ENCODE measurements around the gene JMJD8. TPM values are rescaled to one million over a fixed set of nuclear protein-coding genes. Genes with fewer than 3 reads are reported as not detected.

The JMJD8 gene
- total and polyA plus RNA-seq, 3 experiments from 2014 or later, result 53.0 to 56.6 (median 55.9) TPM

- peak within 1 kb of the TSS; percentile 73 for H3K27ac ChIP-seq (ENCODE audit: low read depth, low read length)
- no peaks in the 10 kb centered on the region for H3K27me3 ChIP-seq (ENCODE audit: insufficient read depth, low read length, poor library complexity, severe bottlenecking)
- Mint-ChIP-seq H3K4me3 (peak within 1 kb of the TSS; percentile 58 to 90 (median 72)), H3K27me3 (peaks cover 0 to 3% of the 10 kb centered on the region in 2 donors), H3K9me3 (peaks cover 0 to 3% (median 0%) of the 10 kb centered on the region in 5 donors), H3K27ac (peak within 1 kb of the TSS in 5 of 8 donors; percentile 50 to 94 (median 69)), H3K36me3 (peaks cover 0 to 3% (median 0%) of the 10 kb centered on the region in 3 donors), H3K4me1 (peaks cover 0 to 21% (median 12%) of the 10 kb centered on the region in 3 donors)
- no peaks in the 10 kb centered on the region for H3K36me3 ChIP-seq (ENCODE audit: insufficient read depth, low read length)
- DNase-seq, result peak; percentile 41 to 69 (median 51)
- H3K9me3 ChIP-seq (ENCODE audit: low read length), result no peaks in the 10 kb centered on the region
- H3K4me3 ChIP-seq (ENCODE audit: low read length), result peak within 1 kb of the TSS; percentile 45
- H3K4me1 ChIP-seq (ENCODE audit: insufficient read depth, low read length), result peaks cover 23% of the 10 kb centered on the region
- CTCF ChIA-PET, result no interaction called here
- POLR2A ChIA-PET, result no interaction called here
Observed at GRCh38 chr16:641326-642188, 42.6 kb downstream of the JMJD8 start, which contains the start of gene MCRIP2. Gene MCRIP2, plus strand, starts transcription at chr16:641828. Its CDS starts 164 bp downstream, at chr16:641992.

- peaks cover 0 to 7% of the 10 kb centered on the region in 2 donors for H3K27me3 Mint-ChIP-seq
- H3K27ac ChIP-seq (ENCODE audit: low read depth, low read length), result no peak overlapping the region
- H3K27ac Mint-ChIP-seq, result peak overlapping the region in 2 of 8 donors; percentile 50 to 94
- ChIA-PET CTCF (no interaction called here), POLR2A (no interaction called here)
- H3K4me3 ChIP-seq (ENCODE audit: low read length), result no peak overlapping the region
- no peak for DNase-seq
- peaks cover 23% of the 10 kb centered on the region for H3K4me1 ChIP-seq (ENCODE audit: insufficient read depth, low read length)
- peak overlapping the region; percentile 8 to 77 (median 50) for H3K4me3 Mint-ChIP-seq
- H3K9me3 ChIP-seq (ENCODE audit: low read length), result no peaks in the 10 kb centered on the region
- peaks cover 0 to 3% (median 0%) of the 10 kb centered on the region in 5 donors for H3K9me3 Mint-ChIP-seq
- peaks cover 0 to 24% (median 16%) of the 10 kb centered on the region in 3 donors for H3K4me1 Mint-ChIP-seq
- no peaks in the 10 kb centered on the region for H3K27me3 ChIP-seq (ENCODE audit: insufficient read depth, low read length, poor library complexity, severe bottlenecking)
- H3K36me3 Mint-ChIP-seq, result peaks cover 0 to 6% (median 0%) of the 10 kb centered on the region in 3 donors
- no peaks in the 10 kb centered on the region for H3K36me3 ChIP-seq (ENCODE audit: insufficient read depth, low read length)
Observed at GRCh38 chr16:640614-641013, 43.5 kb downstream of the JMJD8 start.

GRCh38 chr16:638836-639235 lies 45.3 kb downstream of the JMJD8 start:
- POLR2A ChIA-PET, result no interaction called here
- H3K9me3 Mint-ChIP-seq, result peaks cover 0 to 3% (median 0%) of the 10 kb centered on the region in 5 donors

GRCh38 chr16:638034-638543 lies 46.0 kb downstream of the JMJD8 start:
- Mint-ChIP-seq H3K27me3 (peaks cover 0 to 7% of the 10 kb centered on the region in 2 donors), H3K27ac (peak overlapping the region in 1 of 8 donors; percentile 60), H3K4me1 (peaks cover 0 to 27% (median 13%) of the 10 kb centered on the region in 3 donors), H3K9me3 (peaks cover 0 to 3% (median 0%) of the 10 kb centered on the region in 5 donors), H3K4me3 (peak overlapping the region in 4 of 7 donors; percentile 41 to 62 (median 50)), H3K36me3 (peaks cover 0 to 10% (median 0%) of the 10 kb centered on the region in 3 donors)
- ChIA-PET POLR2A (interaction anchor here (1.0 to 2.4 kb wide), 2 partner anchors 10 to 111 kb away, joined by 4 to 10 read pairs; partner anchors contain the start of gene CAPN15), CTCF (interaction anchor here (0.6 to 0.7 kb wide), 2 partner anchors 10 to 450 kb away, joined by 3 read pairs; no protein-coding TSS in a partner anchor)
- no peaks in the 10 kb centered on the region for H3K36me3 ChIP-seq (ENCODE audit: insufficient read depth, low read length)
- H3K27ac ChIP-seq (ENCODE audit: low read depth, low read length), result no peak overlapping the region
- no peak for DNase-seq
- H3K4me1 ChIP-seq (ENCODE audit: insufficient read depth, low read length), result peaks cover 28% of the 10 kb centered on the region
- H3K9me3 ChIP-seq (ENCODE audit: low read length), result no peaks in the 10 kb centered on the region
- no peaks in the 10 kb centered on the region for H3K27me3 ChIP-seq (ENCODE audit: insufficient read depth, low read length, poor library complexity, severe bottlenecking)
- H3K4me3 ChIP-seq (ENCODE audit: low read length), result no peak overlapping the region

More at GRCh38 chr16:638836-639235, 45.3 kb downstream of the JMJD8 start:
- Mint-ChIP-seq H3K4me3 (peak overlapping the region in 3 of 7 donors; percentile 13 to 68 (median 28)), H3K27ac (peak overlapping the region in 1 of 8 donors; percentile 80), H3K27me3 (peaks cover 0 to 7% of the 10 kb centered on the region in 2 donors), H3K36me3 (peaks cover 0 to 10% (median 0%) of the 10 kb centered on the region in 3 donors), H3K4me1 (peaks cover 0 to 28% (median 13%) of the 10 kb centered on the region in 3 donors)
- H3K4me3 ChIP-seq (ENCODE audit: low read length), result no peak overlapping the region
- no peak overlapping the region for H3K27ac ChIP-seq (ENCODE audit: low read depth, low read length)
- H3K4me1 ChIP-seq (ENCODE audit: insufficient read depth, low read length), result peaks cover 30% of the 10 kb centered on the region
- H3K9me3 ChIP-seq (ENCODE audit: low read length), result no peaks in the 10 kb centered on the region
- CTCF ChIA-PET, result no interaction called here
- no peaks in the 10 kb centered on the region for H3K27me3 ChIP-seq (ENCODE audit: insufficient read depth, low read length, poor library complexity, severe bottlenecking)
- DNase-seq, result no peak
- no peaks in the 10 kb centered on the region for H3K36me3 ChIP-seq (ENCODE audit: insufficient read depth, low read length)

GRCh38 chr16:637081-638018 lies 46.8 kb downstream of the JMJD8 start:
- Mint-ChIP-seq H3K27ac (peak overlapping the region in 4 of 8 donors; percentile 96 to 100 (median 98)), H3K4me1 (peaks cover 0 to 20% (median 10%) of the 10 kb centered on the region in 3 donors), H3K9me3 (peaks cover 0 to 3% (median 0%) of the 10 kb centered on the region in 5 donors), H3K4me3 (peak overlapping the region; percentile 92 to 99 (median 98)), H3K36me3 (peaks cover 0 to 10% (median 0%) of the 10 kb centered on the region in 3 donors), H3K27me3 (peaks cover 0 to 7% of the 10 kb centered on the region in 2 donors)
- H3K36me3 ChIP-seq (ENCODE audit: insufficient read depth, low read length), result no peaks in the 10 kb centered on the region
- peaks cover 21% of the 10 kb centered on the region for H3K4me1 ChIP-seq (ENCODE audit: insufficient read depth, low read length)
- ChIA-PET POLR2A (interaction anchor here (0.6 to 2.5 kb wide), 11 partner anchors 11 to 1518 kb away, joined by 4 to 11 read pairs (median 7); partner anchors contain the start of genes CAPN15, RAB40C, STUB1 and TRAF7), CTCF (interaction anchor here (1.6 kb wide), 1 partner anchor 11 kb away, joined by 7 read pairs; no protein-coding TSS in a partner anchor)
- no peaks in the 10 kb centered on the region for H3K9me3 ChIP-seq (ENCODE audit: low read length)
- peak overlapping the region; percentile 80 for H3K27ac ChIP-seq (ENCODE audit: low read depth, low read length)
- peak in 3 of 5 donors; percentile 80 to 90 (median 88) for DNase-seq
- no peaks in the 10 kb centered on the region for H3K27me3 ChIP-seq (ENCODE audit: insufficient read depth, low read length, poor library complexity, severe bottlenecking)
- peak overlapping the region; percentile 81 for H3K4me3 ChIP-seq (ENCODE audit: low read length)

GRCh38 chr16:636206-637080 lies 47.7 kb downstream of the JMJD8 start, which contains the start of gene METTL26:
Gene METTL26, minus strand, starts transcription at chr16:636305. Its CDS starts 15 bp downstream, at chr16:636290.
- Histone ChIP-seq H3K4me3 (ENCODE audit: low read length) (peak within 1 kb of the TSS; percentile 81), H3K9me3 (ENCODE audit: low read length) (no peaks in the 10 kb centered on the region), H3K27ac (ENCODE audit: low read depth, low read length) (peak within 1 kb of the TSS; percentile 80), H3K27me3 (ENCODE audit: insufficient read depth, low read length, poor library complexity, severe bottlenecking) (no peaks in the 10 kb centered on the region), H3K4me1 (ENCODE audit: insufficient read depth, low read length) (peaks cover 21% of the 10 kb centered on the region), H3K36me3 (ENCODE audit: insufficient read depth, low read length) (no peaks in the 10 kb centered on the region)
- Mint-ChIP-seq H3K27me3 (peaks cover 0 to 7% of the 10 kb centered on the region in 2 donors), H3K4me1 (peaks cover 0 to 20% (median 10%) of the 10 kb centered on the region in 3 donors), H3K36me3 (peaks cover 0 to 10% (median 0%) of the 10 kb centered on the region in 3 donors), H3K4me3 (peak within 1 kb of the TSS; percentile 92 to 99 (median 98)), H3K9me3 (peaks cover 0 to 3% (median 0%) of the 10 kb centered on the region in 5 donors), H3K27ac (peak within 1 kb of the TSS; percentile 95 to 100 (median 97))
- DNase-seq, result peak; percentile 89 to 95 (median 91)
- POLR2A ChIA-PET, result interaction anchor here (0.6 to 2.5 kb wide), 14 partner anchors 12 to 1519 kb away, joined by 3 to 11 read pairs (median 5); partner anchors contain the start of genes CAPN15, DECR2, RAB40C and STUB1
- CTCF ChIA-PET, result interaction anchor here (0.7 to 1.6 kb wide), 7 partner anchors 12 to 149 kb away, joined by 3 to 7 read pairs (median 3); partner anchors contain the start of genes RAB40C and WDR90

Data from CD8-positive, alpha-beta memory T cell (primary cell).